HEK293 (cell line): Measurements from ENCODE around the gene C19orf47.

Source experiments
- KLF7 ChIP-seq: fragments of 450-650 bp; formaldehyde crosslinking; IDR thresholded peaks from 2 replicates; pipeline ENCODE4 v1.5.1; 2016; ENCODE audit warnings: missing biosample characterization, missing genetic modification characterization, borderline replicate concordance
- OVOL3 ChIP-seq: fragments of 450-650 bp; formaldehyde crosslinking; IDR thresholded peaks from 2 replicates; pipeline ENCODE4 v1.5.1; 2016; ENCODE audit warnings: missing biosample characterization, missing genetic modification characterization
- ZBTB1 ChIP-seq: fragments of 450-650 bp; formaldehyde crosslinking; IDR thresholded peaks from 2 replicates; pipeline ENCODE4 v1.5.1; 2016; ENCODE audit warnings: missing biosample characterization, missing genetic modification characterization
- ZBTB11 ChIP-seq: fragments of 450-650 bp; formaldehyde crosslinking; conservative IDR thresholded peaks from 2 replicates; pipeline ENCODE4 v1.5.1; 2016; ENCODE audit warnings: low read depth, missing biosample characterization, missing genetic modification characterization
- ZBTB17 ChIP-seq: fragments of 450-650 bp; formaldehyde crosslinking; IDR thresholded peaks from 2 replicates; pipeline ENCODE4 v1.5.1; 2016; ENCODE audit warnings: missing biosample characterization, missing genetic modification characterization
- ZBTB21 ChIP-seq: fragments of 450-650 bp; formaldehyde crosslinking; IDR thresholded peaks from 2 replicates; pipeline ENCODE4 v1.5.1; 2017; ENCODE audit warnings: missing biosample characterization, missing genetic modification characterization
- ZNF112 ChIP-seq: fragments of 450-650 bp; formaldehyde crosslinking; IDR thresholded peaks from 2 replicates; pipeline ENCODE4 v1.5.0; 2017; ENCODE audit warnings: missing biosample characterization, missing genetic modification characterization
- ZNF121 ChIP-seq: fragments of 450-650 bp; formaldehyde crosslinking; IDR thresholded peaks from 2 replicates; pipeline ENCODE4 v1.5.1; 2016; ENCODE audit warnings: missing biosample characterization, missing genetic modification characterization
- ZNF138 ChIP-seq: fragments of 450-650 bp; formaldehyde crosslinking; IDR thresholded peaks from 2 replicates; pipeline ENCODE4 v1.5.1; 2016; ENCODE audit warnings: missing biosample characterization, missing genetic modification characterization, borderline replicate concordance
- ZNF140 ChIP-seq: fragments of 450-650 bp; formaldehyde crosslinking; IDR thresholded peaks from 2 replicates; pipeline ENCODE4 v1.5.1; 2016; ENCODE audit warnings: missing biosample characterization, missing genetic modification characterization
- ZNF148 ChIP-seq: fragments of 450-650 bp; formaldehyde crosslinking; IDR thresholded peaks from 2 replicates; pipeline ENCODE4 v1.5.0; 2017; ENCODE audit warnings: missing biosample characterization, missing genetic modification characterization, borderline replicate concordance
- ZNF302 ChIP-seq: fragments of 450-650 bp; formaldehyde crosslinking; IDR thresholded peaks from 2 replicates; pipeline ENCODE4 v1.5.1; 2016; ENCODE audit warnings: missing biosample characterization, missing genetic modification characterization, low read depth
- ZNF37A ChIP-seq: fragments of 450-650 bp; IDR thresholded peaks from 2 replicates; pipeline ENCODE4 v1.5.1; 2018; ENCODE audit warnings: missing biosample characterization, missing genetic modification characterization
- ZNF426 ChIP-seq: fragments of 450-650 bp; formaldehyde crosslinking; IDR thresholded peaks from 2 replicates; pipeline ENCODE4 v1.5.1; 2017; ENCODE audit warnings: missing biosample characterization, missing genetic modification characterization, mild to moderate bottlenecking, inconsistent platforms, moderate library complexity
- ZNF473 ChIP-seq: fragments of 450-650 bp; formaldehyde crosslinking; IDR thresholded peaks from 2 replicates; pipeline ENCODE4 v1.5.1; 2017; ENCODE audit warnings: missing biosample characterization, missing genetic modification characterization
- ZNF585B ChIP-seq: fragments of 450-650 bp; formaldehyde crosslinking; IDR thresholded peaks from 2 replicates; pipeline ENCODE4 v1.5.1; 2016; ENCODE audit warnings: missing biosample characterization, missing genetic modification characterization
- ZNF692 ChIP-seq: fragments of 450-650 bp; formaldehyde crosslinking; IDR thresholded peaks from 2 replicates; pipeline ENCODE4 v1.5.1; 2016; ENCODE audit warnings: missing biosample characterization, missing genetic modification characterization
- ZNF768 ChIP-seq: fragments of 450-650 bp; formaldehyde crosslinking; IDR thresholded peaks from 2 replicates; pipeline ENCODE4 v1.5.1; 2018; ENCODE audit warnings: missing biosample characterization, mild to moderate bottlenecking, missing genetic modification characterization
- ZNF792 ChIP-seq: fragments of 450-650 bp; formaldehyde crosslinking; IDR thresholded peaks from 2 replicates; pipeline ENCODE4 v1.5.1; 2016; ENCODE audit warnings: missing biosample characterization, missing genetic modification characterization
- ZXDB ChIP-seq: fragments of 450-650 bp; formaldehyde crosslinking; IDR thresholded peaks from 2 replicates; pipeline ENCODE4 v1.5.1; 2016; ENCODE audit warnings: missing biosample characterization, missing genetic modification characterization
- TF ChIP-seq, protein P1 (sequence below): fragments of 450-650 bp; formaldehyde crosslinking; conservative IDR thresholded peaks from 2 replicates; pipeline ENCODE4 v1.5.1; 2016; ENCODE audit warnings: low read depth, missing biosample characterization, missing genetic modification characterization
- TF ChIP-seq, protein P2 (sequence below): fragments of 450-650 bp; formaldehyde crosslinking; IDR thresholded peaks from 2 replicates; pipeline ENCODE4 v1.5.1; 2016; ENCODE audit warnings: missing biosample characterization, missing genetic modification characterization

Gene C19orf47

DNA sequence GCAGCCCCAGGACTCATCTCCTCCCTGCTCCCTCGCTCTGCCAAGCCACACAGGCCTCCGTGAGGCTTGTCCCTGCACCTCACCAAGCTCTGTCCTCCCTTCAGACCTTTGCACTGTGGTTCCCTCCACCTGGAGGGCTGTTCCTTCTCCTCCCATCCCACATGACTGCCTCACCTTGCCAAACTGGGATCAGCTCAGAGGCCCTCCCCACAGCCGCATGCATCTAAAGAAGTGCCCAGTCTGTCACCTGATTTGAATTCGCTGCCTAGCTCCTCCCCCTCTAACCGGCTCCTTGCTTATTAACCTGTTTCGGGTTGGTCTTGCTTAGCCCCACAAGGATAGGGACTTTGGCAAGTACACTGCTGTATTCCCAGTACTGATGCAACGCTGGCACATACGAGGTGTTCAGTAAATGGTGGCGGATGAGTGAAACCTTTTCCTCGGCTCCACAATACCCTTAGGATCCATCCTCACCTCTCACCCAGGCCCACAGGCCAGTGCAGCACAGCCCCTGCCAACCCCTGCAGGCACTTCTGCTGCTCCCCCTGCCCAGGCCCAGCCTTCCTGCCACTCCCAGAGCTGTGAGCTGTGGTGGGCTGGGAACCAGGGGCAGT lies 67.5 kb downstream of the C19orf47 start (continued):
- TF ChIP-seq, protein P1, sequence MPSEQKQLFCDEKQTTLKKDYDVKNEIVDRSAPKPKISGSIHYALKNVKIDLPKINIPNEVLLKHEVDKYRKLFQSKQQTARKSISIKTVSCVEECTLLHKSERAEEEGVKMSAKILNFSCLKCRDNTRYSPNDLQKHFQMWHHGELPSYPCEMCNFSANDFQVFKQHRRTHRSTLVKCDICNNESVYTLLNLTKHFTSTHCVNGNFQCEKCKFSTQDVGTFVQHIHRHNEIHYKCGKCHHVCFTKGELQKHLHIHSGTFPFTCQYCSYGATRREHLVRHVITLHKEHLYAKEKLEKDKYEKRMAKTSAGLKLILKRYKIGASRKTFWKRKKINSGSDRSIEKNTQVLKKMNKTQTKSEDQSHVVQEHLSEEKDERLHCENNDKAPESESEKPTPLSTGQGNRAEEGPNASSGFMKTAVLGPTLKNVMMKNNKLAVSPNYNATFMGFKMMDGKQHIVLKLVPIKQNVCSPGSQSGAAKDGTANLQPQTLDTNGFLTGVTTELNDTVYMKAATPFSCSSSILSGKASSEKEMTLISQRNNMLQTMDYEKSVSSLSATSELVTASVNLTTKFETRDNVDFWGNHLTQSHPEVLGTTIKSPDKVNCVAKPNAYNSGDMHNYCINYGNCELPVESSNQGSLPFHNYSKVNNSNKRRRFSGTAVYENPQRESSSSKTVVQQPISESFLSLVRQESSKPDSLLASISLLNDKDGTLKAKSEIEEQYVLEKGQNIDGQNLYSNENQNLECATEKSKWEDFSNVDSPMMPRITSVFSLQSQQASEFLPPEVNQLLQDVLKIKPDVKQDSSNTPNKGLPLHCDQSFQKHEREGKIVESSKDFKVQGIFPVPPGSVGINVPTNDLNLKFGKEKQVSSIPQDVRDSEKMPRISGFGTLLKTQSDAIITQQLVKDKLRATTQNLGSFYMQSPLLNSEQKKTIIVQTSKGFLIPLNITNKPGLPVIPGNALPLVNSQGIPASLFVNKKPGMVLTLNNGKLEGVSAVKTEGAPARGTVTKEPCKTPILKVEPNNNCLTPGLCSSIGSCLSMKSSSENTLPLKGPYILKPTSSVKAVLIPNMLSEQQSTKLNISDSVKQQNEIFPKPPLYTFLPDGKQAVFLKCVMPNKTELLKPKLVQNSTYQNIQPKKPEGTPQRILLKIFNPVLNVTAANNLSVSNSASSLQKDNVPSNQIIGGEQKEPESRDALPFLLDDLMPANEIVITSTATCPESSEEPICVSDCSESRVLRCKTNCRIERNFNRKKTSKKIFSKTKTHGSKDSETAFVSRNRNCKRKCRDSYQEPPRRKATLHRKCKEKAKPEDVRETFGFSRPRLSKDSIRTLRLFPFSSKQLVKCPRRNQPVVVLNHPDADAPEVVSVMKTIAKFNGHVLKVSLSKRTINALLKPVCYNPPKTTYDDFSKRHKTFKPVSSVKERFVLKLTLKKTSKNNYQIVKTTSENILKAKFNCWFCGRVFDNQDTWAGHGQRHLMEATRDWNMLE (tag by site-specific recombination), result no peak
- TF ChIP-seq ZNF792 (tag by site-specific recombination) (no peak), ZXDB (no peak), OVOL3 (no peak), ZNF585B (no peak), ZNF112 (tag by site-specific recombination) (no peak), ZBTB17 (tag by site-specific recombination) (no peak), ZNF426 (no peak), ZNF148 (no peak), ZNF692 (tag by site-specific recombination) (no peak), ZNF138 (tag by site-specific recombination) (no peak), ZNF121 (peak; percentile 70; the same call in 1 of the 2 replicates), ZBTB21 (tag by site-specific recombination) (no peak), ZBTB1 (tag by site-specific recombination) (no peak), ZNF473 (tag by site-specific recombination) (no peak), ZNF37A (no peak), KLF7 (tag by site-specific recombination) (no peak), ZNF768 (tag by site-specific recombination) (no peak), ZBTB11 (tag by site-specific recombination) (no peak), ZNF302 (tag by site-specific recombination) (no peak), ZNF140 (tag by site-specific recombination) (no peak)
- TF ChIP-seq, protein P2, sequence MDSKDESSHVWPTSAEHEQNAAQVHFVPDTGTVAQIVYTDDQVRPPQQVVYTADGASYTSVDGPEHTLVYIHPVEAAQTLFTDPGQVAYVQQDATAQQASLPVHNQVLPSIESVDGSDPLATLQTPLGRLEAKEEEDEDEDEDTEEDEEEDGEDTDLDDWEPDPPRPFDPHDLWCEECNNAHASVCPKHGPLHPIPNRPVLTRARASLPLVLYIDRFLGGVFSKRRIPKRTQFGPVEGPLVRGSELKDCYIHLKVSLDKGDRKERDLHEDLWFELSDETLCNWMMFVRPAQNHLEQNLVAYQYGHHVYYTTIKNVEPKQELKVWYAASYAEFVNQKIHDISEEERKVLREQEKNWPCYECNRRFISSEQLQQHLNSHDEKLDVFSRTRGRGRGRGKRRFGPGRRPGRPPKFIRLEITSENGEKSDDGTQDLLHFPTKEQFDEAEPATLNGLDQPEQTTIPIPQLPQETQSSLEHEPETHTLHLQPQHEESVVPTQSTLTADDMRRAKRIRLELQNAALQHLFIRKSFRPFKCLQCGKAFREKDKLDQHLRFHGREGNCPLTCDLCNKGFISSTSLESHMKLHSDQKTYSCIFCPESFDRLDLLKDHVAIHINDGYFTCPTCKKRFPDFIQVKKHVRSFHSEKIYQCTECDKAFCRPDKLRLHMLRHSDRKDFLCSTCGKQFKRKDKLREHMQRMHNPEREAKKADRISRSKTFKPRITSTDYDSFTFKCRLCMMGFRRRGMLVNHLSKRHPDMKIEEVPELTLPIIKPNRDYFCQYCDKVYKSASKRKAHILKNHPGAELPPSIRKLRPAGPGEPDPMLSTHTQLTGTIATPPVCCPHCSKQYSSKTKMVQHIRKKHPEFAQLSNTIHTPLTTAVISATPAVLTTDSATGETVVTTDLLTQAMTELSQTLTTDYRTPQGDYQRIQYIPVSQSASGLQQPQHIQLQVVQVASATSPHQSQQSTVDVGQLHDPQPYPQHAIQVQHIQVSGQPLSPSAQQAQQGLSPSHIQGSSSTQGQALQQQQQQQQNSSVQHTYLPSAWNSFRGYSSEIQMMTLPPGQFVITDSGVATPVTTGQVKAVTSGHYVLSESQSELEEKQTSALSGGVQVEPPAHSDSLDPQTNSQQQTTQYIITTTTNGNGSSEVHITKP, result peak; percentile 72
